ENCODE results near the gene FBXO17. TPM values are rescaled to one million over a fixed set of nuclear protein-coding genes. Genes with fewer than 3 reads are reported as not detected.

The FBXO17 gene
- total and polyA plus RNA-seq, 2 of the 13 experiments (the other 11 are each of a cell fraction or from before 2014, with no cell fraction given): 22.1 to 58.7 TPM

DNA sequence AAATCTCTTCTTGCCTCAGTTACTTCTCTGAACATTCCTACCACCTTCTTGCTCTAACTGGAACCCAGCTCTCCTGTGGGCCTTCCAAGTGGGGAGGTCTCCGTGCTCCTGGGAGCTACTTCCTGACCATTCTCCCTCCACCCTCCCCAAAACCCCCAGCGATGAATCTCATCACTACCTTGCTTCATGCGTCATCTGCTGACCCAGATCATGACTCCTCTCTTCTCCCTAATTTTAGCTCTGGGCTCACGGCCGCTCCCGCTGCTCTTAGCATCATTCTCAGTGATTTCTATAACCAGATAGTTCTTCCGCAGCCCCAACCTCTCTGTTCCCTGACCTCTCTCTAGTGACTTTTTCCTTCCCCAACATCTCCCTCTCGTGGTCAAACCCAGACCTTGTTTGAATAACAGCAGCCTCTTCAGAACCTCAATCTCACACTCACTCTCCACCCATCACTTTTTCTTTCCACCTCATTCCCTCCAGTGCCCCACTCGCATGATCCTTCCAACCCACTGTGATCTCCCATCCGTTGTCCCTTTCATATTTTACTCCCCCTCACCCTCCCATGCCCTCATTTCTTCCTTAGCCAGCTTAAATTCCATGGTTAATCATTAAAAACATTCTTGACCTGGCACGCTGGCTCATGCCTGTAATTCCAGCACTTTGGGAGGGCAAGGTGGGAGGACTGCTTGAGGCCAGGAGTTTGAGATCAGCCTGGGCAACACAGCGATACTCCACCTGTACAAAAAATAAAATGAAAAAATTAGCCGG, 23.0 kb downstream of the FBXO17 start (continued):
- TF ChIP-seq, protein P1, sequence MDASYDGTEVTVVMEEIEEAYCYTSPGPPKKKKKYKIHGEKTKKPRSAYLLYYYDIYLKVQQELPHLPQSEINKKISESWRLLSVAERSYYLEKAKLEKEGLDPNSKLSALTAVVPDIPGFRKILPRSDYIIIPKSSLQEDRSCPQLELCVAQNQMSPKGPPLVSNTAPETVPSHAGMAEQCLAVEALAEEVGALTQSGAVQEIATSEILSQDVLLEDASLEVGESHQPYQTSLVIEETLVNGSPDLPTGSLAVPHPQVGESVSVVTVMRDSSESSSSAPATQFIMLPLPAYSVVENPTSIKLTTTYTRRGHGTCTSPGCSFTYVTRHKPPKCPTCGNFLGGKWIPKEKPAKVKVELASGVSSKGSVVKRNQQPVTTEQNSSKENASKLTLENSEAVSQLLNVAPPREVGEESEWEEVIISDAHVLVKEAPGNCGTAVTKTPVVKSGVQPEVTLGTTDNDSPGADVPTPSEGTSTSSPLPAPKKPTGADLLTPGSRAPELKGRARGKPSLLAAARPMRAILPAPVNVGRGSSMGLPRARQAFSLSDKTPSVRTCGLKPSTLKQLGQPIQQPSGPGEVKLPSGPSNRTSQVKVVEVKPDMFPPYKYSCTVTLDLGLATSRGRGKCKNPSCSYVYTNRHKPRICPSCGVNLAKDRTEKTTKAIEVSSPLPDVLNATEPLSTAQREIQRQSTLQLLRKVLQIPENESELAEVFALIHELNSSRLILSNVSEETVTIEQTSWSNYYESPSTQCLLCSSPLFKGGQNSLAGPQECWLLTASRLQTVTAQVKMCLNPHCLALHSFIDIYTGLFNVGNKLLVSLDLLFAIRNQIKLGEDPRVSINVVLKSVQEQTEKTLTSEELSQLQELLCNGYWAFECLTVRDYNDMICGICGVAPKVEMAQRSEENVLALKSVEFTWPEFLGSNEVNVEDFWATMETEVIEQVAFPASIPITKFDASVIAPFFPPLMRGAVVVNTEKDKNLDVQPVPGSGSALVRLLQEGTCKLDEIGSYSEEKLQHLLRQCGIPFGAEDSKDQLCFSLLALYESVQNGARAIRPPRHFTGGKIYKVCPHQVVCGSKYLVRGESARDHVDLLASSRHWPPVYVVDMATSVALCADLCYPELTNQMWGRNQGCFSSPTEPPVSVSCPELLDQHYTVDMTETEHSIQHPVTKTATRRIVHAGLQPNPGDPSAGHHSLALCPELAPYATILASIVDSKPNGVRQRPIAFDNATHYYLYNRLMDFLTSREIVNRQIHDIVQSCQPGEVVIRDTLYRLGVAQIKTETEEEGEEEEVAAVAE (CRISPR knock-in tag; IDR thresholded peaks at IDR 0.05; ENCODE audit: borderline replicate concordance): 0 out of 2 replicates have a peak, but pooled peaks have one; percentile 33
- TF ChIP-seq ZNF235 (CRISPR knock-in tag; IDR thresholded peaks at IDR 0.05; ENCODE audit: borderline replicate concordance) (no peak), MYC (CRISPR knock-in tag; IDR thresholded peaks at IDR 0.05; ENCODE audit: borderline replicate concordance) (no peak), MIER3 (CRISPR knock-in tag; IDR thresholded peaks at IDR 0.05; ENCODE audit: borderline replicate concordance) (no peak), ZNF430 (CRISPR knock-in tag; IDR thresholded peaks at IDR 0.05) (peak; percentile 11; the same call in 1 of the 2 replicates), GABPA (IDR thresholded peaks at IDR 0.05; ENCODE audit: low read depth, low read length) (no peak), GABPA (CRISPR knock-in tag; IDR thresholded peaks at IDR 0.05; ENCODE audit: low read depth) (no peak), POLR2AphosphoS5 (IDR thresholded peaks at IDR 0.05; ENCODE audit: low read depth, low read length) (peak; percentile 33; the same call in 1 of the 2 replicates), EED (CRISPR knock-in tag; IDR thresholded peaks at IDR 0.05) (no peak), ZFP37 (CRISPR knock-in tag; IDR thresholded peaks at IDR 0.05; ENCODE audit: borderline replicate concordance) (no peak), ZBTB7B (CRISPR knock-in tag; IDR thresholded peaks at IDR 0.05) (peak; percentile 36; the same call in 1 of the 2 replicates), ZFP36 (IDR thresholded peaks at IDR 0.05; ENCODE audit: borderline replicate concordance, low read depth, low read length, partially characterized antibody) (no peak), TOPORS (CRISPR knock-in tag; IDR thresholded peaks at IDR 0.05) (no peak), ZIK1 (CRISPR knock-in tag; IDR thresholded peaks at IDR 0.05; ENCODE audit: borderline replicate concordance, low read depth) (no peak), TOE1 (CRISPR knock-in tag; IDR thresholded peaks at IDR 0.05) (no peak), ZNF468 (CRISPR knock-in tag; IDR thresholded peaks at IDR 0.05) (no peak), EZH2 (conservative IDR thresholded peaks at IDR 0.05; ENCODE audit: low read depth, low read length) (no peak)
- TF ChIP-seq, protein P2, sequence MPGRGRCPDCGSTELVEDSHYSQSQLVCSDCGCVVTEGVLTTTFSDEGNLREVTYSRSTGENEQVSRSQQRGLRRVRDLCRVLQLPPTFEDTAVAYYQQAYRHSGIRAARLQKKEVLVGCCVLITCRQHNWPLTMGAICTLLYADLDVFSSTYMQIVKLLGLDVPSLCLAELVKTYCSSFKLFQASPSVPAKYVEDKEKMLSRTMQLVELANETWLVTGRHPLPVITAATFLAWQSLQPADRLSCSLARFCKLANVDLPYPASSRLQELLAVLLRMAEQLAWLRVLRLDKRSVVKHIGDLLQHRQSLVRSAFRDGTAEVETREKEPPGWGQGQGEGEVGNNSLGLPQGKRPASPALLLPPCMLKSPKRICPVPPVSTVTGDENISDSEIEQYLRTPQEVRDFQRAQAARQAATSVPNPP (CRISPR knock-in tag; IDR thresholded peaks at IDR 0.05): no peak
- TF ChIP-seq, protein P3, sequence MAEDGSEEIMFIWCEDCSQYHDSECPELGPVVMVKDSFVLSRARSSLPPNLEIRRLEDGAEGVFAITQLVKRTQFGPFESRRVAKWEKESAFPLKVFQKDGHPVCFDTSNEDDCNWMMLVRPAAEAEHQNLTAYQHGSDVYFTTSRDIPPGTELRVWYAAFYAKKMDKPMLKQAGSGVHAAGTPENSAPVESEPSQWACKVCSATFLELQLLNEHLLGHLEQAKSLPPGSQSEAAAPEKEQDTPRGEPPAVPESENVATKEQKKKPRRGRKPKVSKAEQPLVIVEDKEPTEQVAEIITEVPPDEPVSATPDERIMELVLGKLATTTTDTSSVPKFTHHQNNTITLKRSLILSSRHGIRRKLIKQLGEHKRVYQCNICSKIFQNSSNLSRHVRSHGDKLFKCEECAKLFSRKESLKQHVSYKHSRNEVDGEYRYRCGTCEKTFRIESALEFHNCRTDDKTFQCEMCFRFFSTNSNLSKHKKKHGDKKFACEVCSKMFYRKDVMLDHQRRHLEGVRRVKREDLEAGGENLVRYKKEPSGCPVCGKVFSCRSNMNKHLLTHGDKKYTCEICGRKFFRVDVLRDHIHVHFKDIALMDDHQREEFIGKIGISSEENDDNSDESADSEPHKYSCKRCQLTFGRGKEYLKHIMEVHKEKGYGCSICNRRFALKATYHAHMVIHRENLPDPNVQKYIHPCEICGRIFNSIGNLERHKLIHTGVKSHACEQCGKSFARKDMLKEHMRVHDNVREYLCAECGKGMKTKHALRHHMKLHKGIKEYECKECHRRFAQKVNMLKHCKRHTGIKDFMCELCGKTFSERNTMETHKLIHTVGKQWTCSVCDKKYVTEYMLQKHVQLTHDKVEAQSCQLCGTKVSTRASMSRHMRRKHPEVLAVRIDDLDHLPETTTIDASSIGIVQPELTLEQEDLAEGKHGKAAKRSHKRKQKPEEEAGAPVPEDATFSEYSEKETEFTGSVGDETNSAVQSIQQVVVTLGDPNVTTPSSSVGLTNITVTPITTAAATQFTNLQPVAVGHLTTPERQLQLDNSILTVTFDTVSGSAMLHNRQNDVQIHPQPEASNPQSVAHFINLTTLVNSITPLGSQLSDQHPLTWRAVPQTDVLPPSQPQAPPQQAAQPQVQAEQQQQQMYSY (CRISPR knock-in tag; IDR thresholded peaks at IDR 0.05): no peak
- TF ChIP-seq, protein P4, sequence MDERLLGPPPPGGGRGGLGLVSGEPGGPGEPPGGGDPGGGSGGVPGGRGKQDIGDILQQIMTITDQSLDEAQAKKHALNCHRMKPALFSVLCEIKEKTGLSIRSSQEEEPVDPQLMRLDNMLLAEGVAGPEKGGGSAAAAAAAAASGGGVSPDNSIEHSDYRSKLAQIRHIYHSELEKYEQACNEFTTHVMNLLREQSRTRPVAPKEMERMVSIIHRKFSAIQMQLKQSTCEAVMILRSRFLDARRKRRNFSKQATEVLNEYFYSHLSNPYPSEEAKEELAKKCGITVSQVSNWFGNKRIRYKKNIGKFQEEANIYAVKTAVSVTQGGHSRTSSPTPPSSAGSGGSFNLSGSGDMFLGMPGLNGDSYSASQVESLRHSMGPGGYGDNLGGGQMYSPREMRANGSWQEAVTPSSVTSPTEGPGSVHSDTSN (CRISPR knock-in tag; IDR thresholded peaks at IDR 0.05): no peak
